ENCODE measurements around the gene KCNC2.

GRCh38 chr12:75081305-75081704 is 128.3 kb downstream of the KCNC2 start:
- no peak for TF ChIP-seq NRF1 (conservative IDR thresholded peaks at IDR 0.05 in 1 of 2, IDR thresholded peaks at IDR 0.05 in 1 of 2)
- TF ChIP-seq AFF1 (IDR thresholded peaks at IDR 0.05; ENCODE audit: low read depth in 1 of 2, partially characterized antibody in 2 of 2): no peak
- no peak for TF ChIP-seq ETS2 (tag; IDR thresholded peaks at IDR 0.05; ENCODE audit: borderline replicate concordance, poor library complexity, severe bottlenecking)
- TF ChIP-seq ERF (CRISPR knock-in tag; IDR thresholded peaks at IDR 0.05): no peak
- TF ChIP-seq ELK1 (CRISPR knock-in tag; IDR thresholded peaks at IDR 0.05): no peak
- no peak for TF ChIP-seq RERE (CRISPR knock-in tag; IDR thresholded peaks at IDR 0.05; ENCODE audit: borderline replicate concordance)
- TF ChIP-seq SFPQ (IDR thresholded peaks at IDR 0.05; ENCODE audit: low read depth, low read length): no peak
